Stimulated activated CD4-positive, alpha-beta T cell treated with anti-CD3 and anti-CD28 coated beads, Interleukin-4, amount 100 ng/mL, for 24 hours (primary cell): Measurements from ENCODE around the gene C4BPB.
"Not testable (repeated sequence)": the region's sequence is repeated elsewhere in the genome, so short reads cannot be mapped to it uniquely, and the experiment has no call there.

ENCODE experiments used
- DNase-seq: peaks from one replicate; pipeline ENCODE4 v3.0.0-alpha.2; 2020

C4BPB gene

GRCh38 chr1:207088701-207089626 lies at the start of gene C4BPB:
C4BPB (plus strand) TSS chr1:207088860; CDS start chr1:207089532, 672 bp downstream.
- peak; percentile 7 for DNase-seq

- DNase-seq = no peak
These were observed 49.1 kb upstream of the C4BPB start for GRCh38 chr1:207039380-207040180.

- DNase-seq = no peak
These were observed 48.5 kb upstream of the C4BPB start for GRCh38 chr1:207040181-207040533.

GRCh38 chr1:207041397-207041796 lies 47.3 kb upstream of the C4BPB start:
- DNase-seq = not testable (repeated sequence)

GRCh38 chr1:207045453-207045852 lies 43.2 kb upstream of the C4BPB start:
- DNase-seq = no peak

- DNase-seq = no peak
These were observed 41.2 kb upstream of the C4BPB start for GRCh38 chr1:207047505-207047904.

GRCh38 chr1:207048041-207048440 lies 40.6 kb upstream of the C4BPB start:
- no peak for DNase-seq

- DNase-seq = no peak
These were observed 39.6 kb upstream of the C4BPB start for GRCh38 chr1:207049054-207049453.

GRCh38 chr1:207049514-207049913 lies 39.1 kb upstream of the C4BPB start:
- DNase-seq = no peak

GRCh38 chr1:207049974-207050391 lies 38.7 kb upstream of the C4BPB start:
- DNase-seq = peak; percentile 64

- peak; percentile 91 for DNase-seq
These were observed 38.0 kb upstream of the C4BPB start for GRCh38 chr1:207050480-207051190.

- DNase-seq = no peak
These were observed 37.3 kb upstream of the C4BPB start, which contains the start of gene YOD1 for GRCh38 chr1:207051191-207051943. YOD1 (minus strand) TSS chr1:207051208; CDS start chr1:207051030, 178 bp downstream.

GRCh38 chr1:207052911-207053769 lies 35.5 kb upstream of the C4BPB start, which contains the start of gene PFKFB2:
PFKFB2 (plus strand) TSS chr1:207053275; CDS start chr1:207054718, 1,443 bp downstream.
- peak; percentile 94 for DNase-seq

GRCh38 chr1:207054491-207054890 lies 34.2 kb upstream of the C4BPB start:
- no peak for DNase-seq

- no peak for DNase-seq
These were observed 33.2 kb upstream of the C4BPB start for GRCh38 chr1:207055386-207056001.

- no peak for DNase-seq
These were observed 32.0 kb upstream of the C4BPB start for GRCh38 chr1:207056673-207057072.

- DNase-seq = no peak
These were observed 30.4 kb upstream of the C4BPB start for GRCh38 chr1:207058252-207058651.

GRCh38 chr1:207058878-207059867 lies 29.5 kb upstream of the C4BPB start:
- no peak for DNase-seq

GRCh38 chr1:207059881-207060280 lies 28.8 kb upstream of the C4BPB start:
- DNase-seq = no peak
